Bronchial epithelial cell (primary cell): Measurements from ENCODE around the gene FABP1. TPM values are rescaled to one million over a fixed set of nuclear protein-coding genes. Genes with fewer than 3 reads are reported as not detected.
A peak's percentile ranks its signal among the peaks of the same experiment; 100 is the strongest.

Source experiments
- DNase-seq: peaks from one replicate; pipeline ENCODE4 v3.0.0-alpha.2; 2010; ENCODE audit warnings: low read depth
- FAIRE-seq: peaks from 2 replicates; lab custom pipeline; 2011; peaks lifted over from hg19 to GRCh38; lab: Jason Lieb, UNC
- H3K27me3 ChIP-seq: 2 replicates; pipeline ENCODE4 v1.5.1; 2011; ENCODE audit warnings: low read length; ENCODE audit not compliant: control insufficient read depth, insufficient read depth
- H3K36me3 ChIP-seq: 2 replicates; pipeline ENCODE4 v1.5.1; 2011; ENCODE audit warnings: low read length; ENCODE audit not compliant: control insufficient read depth, insufficient read depth
- H3K4me3 ChIP-seq: 2 replicates; pipeline ENCODE4 v1.5.1; 2011; ENCODE audit warnings: mild to moderate bottlenecking, low read depth, low read length, control low read depth
- CTCF ChIP-seq: IDR thresholded peaks from 2 replicates; pipeline ENCODE4 v1.5.1; 2011; ENCODE audit warnings: mild to moderate bottlenecking, moderate library complexity, low read length, control low read depth, inconsistent platforms; ENCODE audit not compliant: insufficient read depth, severe bottlenecking
- total RNA-seq: library from RNA; depleted of rRNA; stranded (reverse); fragments of >200 nt; gene quantifications from 2 replicates; pipeline ENCODE4 v1.2.1, GENCODE V29; 2014

The FABP1 gene
- total RNA-seq, 1 donor from 2014 or later, result not detected

- Histone ChIP-seq H3K4me3 (peak overlapping the region; percentile 36), H3K27me3 (peaks cover 2% of the 10 kb centered on the region), H3K36me3 (no peaks in the 10 kb centered on the region)
- DNase-seq (no peak), FAIRE-seq (no peak)
- TF ChIP-seq CTCF, result no peak
Measured at GRCh38 chr2:88170472-88170892, 42.6 kb upstream of the FABP1 start.

- TF ChIP-seq CTCF, result no peak
- no peak for DNase-seq
- Histone ChIP-seq H3K27me3 (peaks cover 2% of the 10 kb centered on the region), H3K4me3 (no peak overlapping the region), H3K36me3 (no peaks in the 10 kb centered on the region)
- FAIRE-seq, result no peak
Measured at GRCh38 chr2:88168386-88168785, 40.5 kb upstream of the FABP1 start.

- Histone ChIP-seq H3K4me3 (no peak overlapping the region), H3K27me3 (peaks cover 2% of the 10 kb centered on the region), H3K36me3 (no peaks in the 10 kb centered on the region)
- no peak for FAIRE-seq
- TF ChIP-seq CTCF, result no peak
- DNase-seq, result peak; percentile 25
Measured at GRCh38 chr2:88167740-88168139, 39.9 kb upstream of the FABP1 start.

- no peak for FAIRE-seq
- DNase-seq, result no peak
- Histone ChIP-seq H3K27me3 (peaks cover 2% of the 10 kb centered on the region), H3K4me3 (no peak overlapping the region), H3K36me3 (no peaks in the 10 kb centered on the region)
- TF ChIP-seq CTCF, result no peak
Measured at GRCh38 chr2:88165332-88166003, 37.6 kb upstream of the FABP1 start.

- FAIRE-seq, result no peak
- TF ChIP-seq CTCF, result no peak
- H3K27me3 ChIP-seq, result no peaks in the 10 kb centered on the region
- no peaks in the 10 kb centered on the region for H3K36me3 ChIP-seq
- DNase-seq, result peak; percentile 91
- no peak overlapping the region for H3K4me3 ChIP-seq
Measured at GRCh38 chr2:88161446-88162244, 33.8 kb upstream of the FABP1 start.
